ENCODE data around the gene SORCS1.

The SORCS1 gene

DNA sequence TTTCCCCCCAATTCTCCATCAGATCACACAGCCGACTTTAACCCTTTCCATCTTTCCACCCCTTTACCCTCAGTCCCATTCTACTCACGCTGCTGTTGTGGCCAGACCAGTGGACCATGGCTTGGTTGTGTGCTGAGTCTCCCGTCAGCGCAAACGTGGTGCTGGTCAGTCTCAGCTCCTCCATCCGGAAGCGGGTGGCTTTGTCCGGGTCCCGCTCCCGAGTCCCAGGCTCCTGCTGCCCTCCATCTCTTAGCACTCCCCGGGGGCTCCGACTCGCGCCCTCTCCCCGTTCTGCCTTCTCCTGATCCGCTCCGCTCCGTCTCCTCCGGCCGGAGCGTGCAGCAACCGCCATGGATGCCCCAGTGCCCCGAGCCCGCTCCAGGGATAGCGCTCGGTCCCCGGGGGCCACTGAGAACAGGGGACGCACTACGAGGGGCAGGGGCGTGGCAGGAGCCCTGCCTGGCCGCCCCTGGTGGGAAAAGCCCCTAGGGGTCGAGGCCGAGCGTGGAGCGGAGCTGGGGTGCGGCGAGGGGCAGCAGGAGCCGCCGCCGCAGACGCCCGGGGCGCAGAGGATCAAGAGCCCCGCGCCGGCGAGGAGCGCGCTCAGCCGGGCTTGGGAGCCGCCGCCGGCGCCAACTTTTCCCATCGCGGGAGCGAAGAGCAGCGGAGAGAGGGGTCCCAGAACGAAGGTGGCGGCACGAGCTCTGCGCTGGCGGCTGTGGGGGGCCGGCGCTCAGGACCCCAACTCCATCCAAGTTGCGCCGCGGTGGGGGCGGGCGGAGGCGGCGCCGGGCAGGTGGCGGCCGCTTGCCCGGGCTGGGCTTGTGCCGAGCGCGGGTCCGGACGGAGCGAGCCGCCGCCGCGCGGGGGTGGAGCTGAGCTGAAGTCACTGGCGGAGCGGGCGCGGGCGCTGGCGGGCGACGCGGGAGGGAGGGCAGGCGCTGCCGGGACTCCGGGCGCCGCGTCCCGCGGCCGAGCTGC lies at the start of gene SORCS1:
Gene SORCS1, minus strand, starts transcription at position 826 of the 981 bp plus-strand sequence.
- DNase-seq (ENCODE audit: low spot score): no peak
- TF ChIP-seq, protein P1, sequence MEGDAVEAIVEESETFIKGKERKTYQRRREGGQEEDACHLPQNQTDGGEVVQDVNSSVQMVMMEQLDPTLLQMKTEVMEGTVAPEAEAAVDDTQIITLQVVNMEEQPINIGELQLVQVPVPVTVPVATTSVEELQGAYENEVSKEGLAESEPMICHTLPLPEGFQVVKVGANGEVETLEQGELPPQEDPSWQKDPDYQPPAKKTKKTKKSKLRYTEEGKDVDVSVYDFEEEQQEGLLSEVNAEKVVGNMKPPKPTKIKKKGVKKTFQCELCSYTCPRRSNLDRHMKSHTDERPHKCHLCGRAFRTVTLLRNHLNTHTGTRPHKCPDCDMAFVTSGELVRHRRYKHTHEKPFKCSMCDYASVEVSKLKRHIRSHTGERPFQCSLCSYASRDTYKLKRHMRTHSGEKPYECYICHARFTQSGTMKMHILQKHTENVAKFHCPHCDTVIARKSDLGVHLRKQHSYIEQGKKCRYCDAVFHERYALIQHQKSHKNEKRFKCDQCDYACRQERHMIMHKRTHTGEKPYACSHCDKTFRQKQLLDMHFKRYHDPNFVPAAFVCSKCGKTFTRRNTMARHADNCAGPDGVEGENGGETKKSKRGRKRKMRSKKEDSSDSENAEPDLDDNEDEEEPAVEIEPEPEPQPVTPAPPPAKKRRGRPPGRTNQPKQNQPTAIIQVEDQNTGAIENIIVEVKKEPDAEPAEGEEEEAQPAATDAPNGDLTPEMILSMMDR (IDR thresholded peaks at IDR 0.05; ENCODE audit: extremely low read depth, missing control alignments): no peak

DNA sequence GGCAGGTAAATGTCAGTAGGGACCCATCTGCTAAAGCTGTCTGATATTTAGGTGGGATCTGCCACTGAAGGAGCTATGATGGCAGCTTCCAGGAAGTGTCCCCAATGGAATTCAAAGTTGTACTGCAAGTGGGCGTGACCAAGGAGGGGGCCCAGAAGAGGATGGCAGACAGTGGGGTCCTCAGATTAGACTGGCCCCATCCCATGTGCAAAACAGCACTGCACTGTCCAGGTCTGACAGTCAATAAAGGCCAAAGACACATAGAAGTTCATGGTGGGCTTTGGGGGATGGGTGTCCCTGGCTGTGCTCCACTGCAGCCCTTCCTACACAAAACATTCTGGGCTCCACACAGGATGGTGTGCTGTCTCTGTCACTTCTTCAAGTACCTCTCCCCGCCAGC lies 49.8 kb upstream of the SORCS1 start:
- no peak for DNase-seq (ENCODE audit: low spot score)

DNA sequence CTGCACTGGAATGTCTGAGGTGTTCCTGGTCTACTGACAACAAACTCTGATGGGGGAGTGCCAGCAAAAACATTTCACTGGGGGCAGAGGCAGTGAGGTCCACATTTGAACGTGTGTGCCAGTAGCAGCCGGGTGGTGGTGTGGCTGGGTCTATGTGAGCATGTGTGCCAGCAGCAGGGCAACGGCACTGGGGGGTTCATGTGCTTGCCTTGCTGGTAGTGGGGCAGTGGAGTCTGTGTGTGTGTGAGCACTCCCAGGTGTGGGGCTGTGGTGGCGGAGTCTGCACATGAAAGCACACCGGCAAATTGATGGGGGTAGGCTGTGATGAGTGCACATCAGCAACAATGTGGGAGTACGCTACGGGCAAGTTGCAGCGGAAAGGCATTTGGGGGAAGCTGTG lies 49.4 kb upstream of the SORCS1 start:
- TF ChIP-seq, protein P1 (IDR thresholded peaks at IDR 0.05; ENCODE audit: extremely low read depth, missing control alignments): no peak
- DNase-seq (ENCODE audit: low spot score): no peak

More for the DNA sequence above, 49.8 kb upstream of the SORCS1 start:
- TF ChIP-seq, protein P1 (IDR thresholded peaks at IDR 0.05; ENCODE audit: extremely low read depth, missing control alignments): no peak

DNA sequence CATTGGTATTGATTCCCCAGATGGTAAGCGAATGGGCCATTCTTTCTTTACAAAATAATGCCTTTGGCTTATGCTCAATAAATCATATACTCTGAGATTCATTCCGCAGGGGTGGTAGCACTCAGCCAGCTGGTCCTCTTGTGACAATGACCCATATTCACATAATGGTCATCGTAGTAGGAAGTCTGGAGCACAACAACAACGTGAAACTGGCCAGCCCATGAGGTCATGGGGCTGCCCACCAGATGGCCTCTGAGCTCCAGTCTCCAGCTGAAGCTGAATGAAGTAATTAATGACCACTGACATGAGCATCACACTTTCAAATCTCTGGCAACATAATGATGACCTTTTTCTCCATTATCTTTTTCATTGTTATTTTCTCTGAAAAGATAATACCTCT lies 42.3 kb upstream of the SORCS1 start:
- DNase-seq (ENCODE audit: low spot score): no peak
- TF ChIP-seq, protein P1 (IDR thresholded peaks at IDR 0.05; ENCODE audit: extremely low read depth, missing control alignments): no peak

DNA sequence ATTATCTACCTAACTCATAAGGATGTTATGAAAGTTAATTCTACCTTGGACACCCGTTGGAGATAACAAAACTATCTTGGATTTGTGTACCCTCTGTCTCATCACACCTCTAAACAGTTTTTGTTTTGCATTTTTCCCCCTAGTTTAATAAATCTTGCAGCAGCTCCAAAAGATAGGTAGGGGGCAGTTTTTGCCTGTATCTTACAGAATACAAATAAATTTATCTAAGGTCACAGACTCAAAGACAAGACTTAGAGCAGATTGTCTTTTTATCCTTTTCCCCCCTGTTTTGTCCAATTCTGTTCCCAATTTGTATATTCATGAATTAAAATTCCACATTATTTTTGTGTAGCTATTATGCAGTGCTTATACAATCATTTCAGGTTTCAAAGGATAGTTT lies 5.0 kb upstream of the SORCS1 start:
- TF ChIP-seq, protein P1 (IDR thresholded peaks at IDR 0.05; ENCODE audit: extremely low read depth, missing control alignments): no peak
- no peak for DNase-seq (ENCODE audit: low spot score)

DNA sequence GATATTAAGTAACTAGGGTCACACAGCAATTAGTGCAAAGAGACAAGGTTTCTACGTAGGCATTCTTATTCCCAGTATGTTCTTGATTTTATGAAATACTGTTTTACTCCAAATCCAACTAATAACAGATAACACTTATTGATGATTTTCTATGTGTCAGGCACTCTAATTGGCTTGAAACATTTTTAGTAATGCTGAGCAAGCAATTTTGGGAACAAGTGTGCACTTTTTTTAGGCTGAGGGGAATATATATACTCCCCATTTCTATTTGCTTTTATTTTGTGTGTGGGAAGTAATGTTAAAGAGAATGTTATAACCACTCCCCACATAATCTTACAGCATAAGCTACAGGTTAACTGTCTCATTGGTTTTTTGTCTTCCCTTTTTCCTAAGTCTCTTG lies 4.2 kb upstream of the SORCS1 start:
- TF ChIP-seq, protein P1 (IDR thresholded peaks at IDR 0.05; ENCODE audit: extremely low read depth, missing control alignments): no peak
- DNase-seq (ENCODE audit: low spot score): no peak

DNA sequence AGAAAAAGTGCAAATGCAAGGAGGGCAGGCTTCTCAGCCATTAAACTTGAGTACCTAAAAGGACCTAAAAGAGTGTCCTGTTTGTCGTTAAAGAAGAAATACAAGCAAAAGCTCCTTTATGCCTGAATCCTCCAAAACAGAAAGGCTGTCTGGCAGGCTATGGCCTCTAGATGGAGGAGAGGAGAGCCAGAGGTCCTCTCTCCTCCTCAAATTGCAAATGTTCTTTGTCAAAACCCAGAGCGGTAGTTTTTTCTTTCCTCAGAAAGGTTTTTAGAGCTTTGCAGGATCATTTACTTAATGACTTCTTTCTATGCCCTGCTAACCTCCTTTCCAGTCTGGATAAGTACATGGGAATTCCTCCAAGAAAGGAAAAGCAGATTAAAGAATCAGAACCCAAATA lies 1.9 kb upstream of the SORCS1 start:
- TF ChIP-seq, protein P1 (IDR thresholded peaks at IDR 0.05; ENCODE audit: extremely low read depth, missing control alignments): no peak
- no peak for DNase-seq (ENCODE audit: low spot score)
